PC-3 (cell line): ENCODE measurements around the gene SPATA9. TPM values are rescaled to one million over a fixed set of nuclear protein-coding genes. Genes with fewer than 3 reads are reported as not detected.
"Not testable (repeated sequence)": the region's sequence is repeated elsewhere in the genome, so short reads cannot be mapped to it uniquely, and the experiment has no call there.

Source experiments
- ATAC-seq: fragments of 200-7000 bp; cut with Tn5 transposase; 2 replicates; pipeline ENCODE4 v1.9.1; 2020; ENCODE audit warnings: mild to moderate bottlenecking, moderate library complexity
- BruUV-seq: library from RNA; stranded (reverse); fragments of 400-500 nt; replicated peaks from 2 replicates; lab custom pipeline; 2021; lab: Mats Ljungman, UMichigan
- CTCF ChIA-PET: fragments of 300-600 bp; sonication (Branson Sonifier 250); formaldehyde crosslinking; loops from one replicate; lab custom pipeline; 2022; ENCODE audit warnings: antibody characterized with exemption; lab: Charles Lee
- POLR2A ChIA-PET: fragments of 300-600 bp; sonication (Branson Sonifier 250); formaldehyde crosslinking; loops from one replicate; lab custom pipeline; 2022; ENCODE audit warnings: antibody characterized with exemption; ENCODE audit not compliant: unreplicated experiment; lab: Charles Lee
- DNase-seq: peaks from one replicate; pipeline ENCODE4 v3.0.0-alpha.2; 2015
- H2AFZ ChIP-seq: fragments of 300-600 bp; sonication (generic); 2 replicates; pipeline ENCODE4 v1.6.0; 2016; ENCODE audit warnings: antibody characterized with exemption, low read length
- H3F3A ChIP-seq: fragments of 300-600 bp; sonication (generic); one replicate; pipeline ENCODE4 v1.6.0; 2017; ENCODE audit warnings: antibody characterized with exemption, low read length, control low read depth, mild to moderate bottlenecking; ENCODE audit not compliant: unreplicated experiment
- H3K27ac ChIP-seq: fragments of 300-600 bp; sonication (generic); 2 replicates; pipeline ENCODE4 v1.5.1; 2016; ENCODE audit warnings: mild to moderate bottlenecking, low read length
- H3K27me3 ChIP-seq: fragments of 300-600 bp; sonication (generic); 2 replicates; pipeline ENCODE4 v1.6.1; 2016; ENCODE audit warnings: low read length, mixed read lengths
- H3K36me3 ChIP-seq: fragments of 300-600 bp; sonication (generic); 2 replicates; pipeline ENCODE4 v1.6.1; 2016; ENCODE audit warnings: low read depth, mixed run types, low read length, mixed read lengths
- H3K4me1 ChIP-seq: fragments of 300-600 bp; sonication (generic); 2 replicates; pipeline ENCODE4 v1.5.1; 2016; ENCODE audit warnings: low read length; ENCODE audit not compliant: insufficient read depth
- H3K4me2 ChIP-seq: fragments of 300-600 bp; sonication (generic); 2 replicates; pipeline ENCODE4 v1.6.0; 2016; ENCODE audit warnings: low read length
- H3K4me3 ChIP-seq: fragments of 300-600 bp; sonication (generic); 2 replicates; pipeline ENCODE4 v1.5.1; 2016; ENCODE audit warnings: mild to moderate bottlenecking, low read length, mixed read lengths
- H3K79me2 ChIP-seq: fragments of 300-600 bp; sonication (generic); 2 replicates; pipeline ENCODE4 v1.6.1; 2017; ENCODE audit warnings: low read length, mixed read lengths
- H3K9ac ChIP-seq: fragments of 300-600 bp; sonication (generic); 2 replicates; pipeline ENCODE4 v1.6.0; 2016; ENCODE audit warnings: mild to moderate bottlenecking, low read length
- H3K9me2 ChIP-seq: fragments of 300-600 bp; sonication (generic); replicated peaks from 2 replicates; pipeline ENCODE4 v1.6.1; 2016; ENCODE audit warnings: mixed run types, low read length, mixed read lengths
- H3K9me3 ChIP-seq: fragments of 300-600 bp; sonication (generic); 2 replicates; pipeline ENCODE4 v1.6.1; 2016; ENCODE audit warnings: low read length, mixed read lengths
- H4K20me1 ChIP-seq: fragments of 300-600 bp; sonication (generic); 2 replicates; pipeline ENCODE4 v1.6.1; 2016; ENCODE audit warnings: low read length, mixed read lengths
- EZH2 ChIP-seq: fragments of 300-600 bp; sonication (generic); IDR thresholded peaks from one replicate; pipeline ENCODE4 v1.6.1; 2017; ENCODE audit warnings: antibody characterized with exemption, mild to moderate bottlenecking, low read length; ENCODE audit not compliant: unreplicated experiment
- EZH2phosphoT487 ChIP-seq: fragments of 300-600 bp; sonication (generic); IDR thresholded peaks from 2 replicates; pipeline ENCODE4 v1.6.1; 2018; ENCODE audit warnings: mild to moderate bottlenecking, antibody characterized with exemption, low read length, borderline replicate concordance
- intact Hi-C: fragments of 100-400 bp; cut with micrococcal nuclease; formaldehyde crosslinking; loops from 2 replicates; pipeline ENCODE4 v1.9.0; 2023
- total RNA-seq: library from RNA; depleted of rRNA; stranded (reverse); fragments of >200 nt; gene quantifications from 2 replicates; pipeline ENCODE4 v1.2.3, GENCODE V29; 2014
- TF ChIP-seq, protein P1 (sequence below): fragments of 300-600 bp; sonication (generic); conservative IDR thresholded peaks from 2 replicates; pipeline ENCODE4 v1.5.1; 2017; ENCODE audit warnings: antibody characterized with exemption, low read depth, mild to moderate bottlenecking, low read length

Gene SPATA9
- total RNA-seq, 1 experiment from 2014 or later, result not detected

DNA sequence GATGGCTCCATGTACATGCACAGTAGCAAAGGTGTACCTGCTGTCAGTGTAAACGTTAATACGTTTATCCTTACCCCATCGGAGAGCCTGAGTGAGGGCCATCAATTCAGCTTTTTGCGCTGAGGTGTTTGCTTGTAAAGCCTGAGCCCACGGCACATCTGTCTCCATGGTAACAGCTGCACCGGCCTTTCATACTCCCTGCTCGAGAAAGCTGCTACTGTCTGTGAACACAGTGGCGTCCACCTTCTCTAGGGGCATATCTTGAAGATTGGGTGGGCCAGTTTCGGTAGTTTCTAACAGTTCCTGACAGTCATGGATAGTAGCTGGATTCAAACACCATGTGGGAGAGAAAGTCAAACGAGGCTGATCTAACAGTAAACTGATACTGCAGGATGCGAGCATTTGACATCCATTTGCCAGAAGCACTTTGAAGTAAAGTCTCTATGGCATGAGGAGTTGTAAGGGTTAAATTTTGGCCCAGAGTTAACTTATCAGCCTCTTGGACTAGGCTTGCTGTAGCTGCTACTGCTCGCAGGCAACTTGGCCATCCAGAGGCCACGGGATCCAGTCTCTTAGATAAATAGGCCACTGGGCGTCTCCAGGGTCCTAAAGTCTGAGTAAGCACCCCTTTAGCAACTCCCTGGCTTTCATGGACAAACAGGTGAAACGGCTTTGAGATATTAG lies 27.3 kb upstream of the SPATA9 start:
- TF ChIP-seq EZH2 (no peak), EZH2phosphoT487 (no peak)
- TF ChIP-seq, protein P1, sequence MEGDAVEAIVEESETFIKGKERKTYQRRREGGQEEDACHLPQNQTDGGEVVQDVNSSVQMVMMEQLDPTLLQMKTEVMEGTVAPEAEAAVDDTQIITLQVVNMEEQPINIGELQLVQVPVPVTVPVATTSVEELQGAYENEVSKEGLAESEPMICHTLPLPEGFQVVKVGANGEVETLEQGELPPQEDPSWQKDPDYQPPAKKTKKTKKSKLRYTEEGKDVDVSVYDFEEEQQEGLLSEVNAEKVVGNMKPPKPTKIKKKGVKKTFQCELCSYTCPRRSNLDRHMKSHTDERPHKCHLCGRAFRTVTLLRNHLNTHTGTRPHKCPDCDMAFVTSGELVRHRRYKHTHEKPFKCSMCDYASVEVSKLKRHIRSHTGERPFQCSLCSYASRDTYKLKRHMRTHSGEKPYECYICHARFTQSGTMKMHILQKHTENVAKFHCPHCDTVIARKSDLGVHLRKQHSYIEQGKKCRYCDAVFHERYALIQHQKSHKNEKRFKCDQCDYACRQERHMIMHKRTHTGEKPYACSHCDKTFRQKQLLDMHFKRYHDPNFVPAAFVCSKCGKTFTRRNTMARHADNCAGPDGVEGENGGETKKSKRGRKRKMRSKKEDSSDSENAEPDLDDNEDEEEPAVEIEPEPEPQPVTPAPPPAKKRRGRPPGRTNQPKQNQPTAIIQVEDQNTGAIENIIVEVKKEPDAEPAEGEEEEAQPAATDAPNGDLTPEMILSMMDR, result no peak

DNA sequence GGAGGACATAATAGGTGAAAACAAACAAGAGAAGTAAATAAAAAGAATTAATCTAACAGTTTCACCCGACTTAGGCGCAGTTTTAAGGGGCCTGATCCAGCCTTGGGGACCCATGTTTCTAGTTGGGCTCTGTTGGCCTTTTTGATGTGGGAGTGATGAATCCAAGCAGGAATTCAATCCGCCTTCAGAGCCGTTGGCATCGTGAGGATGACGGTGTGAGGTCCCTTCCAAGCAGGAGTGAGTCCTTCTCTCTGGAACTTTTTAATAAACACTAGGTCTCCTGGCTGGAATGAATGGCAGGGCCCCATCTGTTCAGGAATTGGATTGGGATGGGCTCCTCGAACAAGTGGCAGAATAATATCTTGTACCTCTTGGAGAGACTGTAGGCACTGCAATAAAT lies 26.1 kb upstream of the SPATA9 start:
- no peak overlapping the region for H3K4me2 ChIP-seq
- peaks cover 11% of the 10 kb centered on the region for H3K4me1 ChIP-seq
- no peaks in the 10 kb centered on the region for H3F3A ChIP-seq
- H3K9me2 ChIP-seq, result no peaks in the 10 kb centered on the region
- ATAC-seq (no peak), DNase-seq (no peak)
- no peaks in the 10 kb centered on the region for H3K36me3 ChIP-seq
- no peak overlapping the region for H2AFZ ChIP-seq
- no peak for TF ChIP-seq EZH2phosphoT487
- no peak for TF ChIP-seq EZH2
- TF ChIP-seq, protein P1, result no peak
- BruUV-seq, result no TSS peak
- H3K9me3 ChIP-seq, result no peaks in the 10 kb centered on the region
- H3K27ac ChIP-seq, result no peak overlapping the region
- H3K9ac ChIP-seq, result no peak overlapping the region
- CTCF ChIA-PET, result no interaction called here
- POLR2A ChIA-PET, result no interaction called here
- H3K79me2 ChIP-seq, result no peaks in the 10 kb centered on the region
- intact Hi-C loops, result no loop called here
- no peaks in the 10 kb centered on the region for H4K20me1 ChIP-seq
- H3K4me3 ChIP-seq, result no peak overlapping the region
- no peaks in the 10 kb centered on the region for H3K27me3 ChIP-seq

More for the DNA sequence above, 27.3 kb upstream of the SPATA9 start:
- ChIA-PET POLR2A (no interaction called here), CTCF (no interaction called here)
- H3K36me3 ChIP-seq, result no peaks in the 10 kb centered on the region
- ATAC-seq (no peak), DNase-seq (peak; percentile 23)
- no peaks in the 10 kb centered on the region for H3F3A ChIP-seq
- BruUV-seq, result no TSS peak
- no peaks in the 10 kb centered on the region for H3K27me3 ChIP-seq
- H4K20me1 ChIP-seq, result no peaks in the 10 kb centered on the region
- no peaks in the 10 kb centered on the region for H3K9me3 ChIP-seq
- H3K9ac ChIP-seq, result no peak overlapping the region
- intact Hi-C loops, result no loop called here
- no peak overlapping the region for H3K4me3 ChIP-seq
- H3K9me2 ChIP-seq, result no peaks in the 10 kb centered on the region
- no peak overlapping the region for H3K27ac ChIP-seq
- no peak overlapping the region for H3K4me2 ChIP-seq
- no peaks in the 10 kb centered on the region for H3K79me2 ChIP-seq
- no peak overlapping the region for H2AFZ ChIP-seq
- peaks cover 14% of the 10 kb centered on the region for H3K4me1 ChIP-seq

DNA sequence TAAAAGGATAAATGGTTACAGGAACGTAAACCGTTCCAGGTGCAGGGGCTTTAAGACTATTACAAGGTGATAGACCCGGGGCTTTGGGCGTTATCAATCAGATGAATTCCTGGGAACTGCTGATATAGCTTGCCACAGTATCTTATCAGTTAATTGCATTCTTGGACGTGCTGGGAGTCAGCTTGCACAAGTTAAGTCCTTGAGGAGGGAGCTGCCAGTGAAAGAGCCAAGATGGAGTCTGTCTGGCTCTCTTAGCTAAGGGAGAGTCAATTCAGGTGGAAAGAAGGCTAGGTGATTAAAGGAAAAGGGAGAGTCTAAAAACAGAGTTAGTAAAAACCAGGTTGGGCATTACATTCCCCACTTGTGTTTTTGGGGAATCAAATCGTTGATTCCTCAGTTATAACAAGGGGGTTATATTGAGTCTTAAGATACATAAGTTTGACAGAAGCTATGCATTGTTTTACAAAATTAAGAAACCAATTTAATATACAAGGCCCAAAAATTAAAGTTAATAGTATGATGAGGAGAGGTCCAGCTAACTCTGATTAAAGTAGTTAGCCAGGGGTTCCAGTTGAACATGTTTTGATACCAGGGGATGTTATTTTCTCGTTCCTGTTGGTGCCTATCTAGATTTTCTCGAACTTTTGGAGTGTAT lies 24.9 kb upstream of the SPATA9 start:
- H3K4me3 ChIP-seq, H3K4me2 ChIP-seq, ATAC-seq, H3K27ac ChIP-seq, intact Hi-C loops, H2AFZ ChIP-seq, H3K9me3 ChIP-seq, H3K9ac ChIP-seq, H3F3A ChIP-seq, H3K79me2 ChIP-seq, H3K9me2 ChIP-seq, H4K20me1 ChIP-seq, H3K4me1 ChIP-seq, H3K36me3 ChIP-seq, CTCF ChIA-PET, BruUV-seq, DNase-seq, H3K27me3 ChIP-seq, POLR2A ChIA-PET: not testable (repeated sequence)
